IPS DF 19.7 (cell line): Measurements from ENCODE around the gene ROBO2.
A peak's percentile ranks its signal among the peaks of the same experiment; 100 is the strongest.
"Not testable (repeated sequence)": the region's sequence is repeated elsewhere in the genome, so short reads cannot be mapped to it uniquely, and the experiment has no call there.

Source experiments
- DNase-seq: peaks from one replicate; pipeline ENCODE4 v3.0.0-alpha.2; 2013; ENCODE audit warnings: low read depth, low spot score

The ROBO2 gene

DNA sequence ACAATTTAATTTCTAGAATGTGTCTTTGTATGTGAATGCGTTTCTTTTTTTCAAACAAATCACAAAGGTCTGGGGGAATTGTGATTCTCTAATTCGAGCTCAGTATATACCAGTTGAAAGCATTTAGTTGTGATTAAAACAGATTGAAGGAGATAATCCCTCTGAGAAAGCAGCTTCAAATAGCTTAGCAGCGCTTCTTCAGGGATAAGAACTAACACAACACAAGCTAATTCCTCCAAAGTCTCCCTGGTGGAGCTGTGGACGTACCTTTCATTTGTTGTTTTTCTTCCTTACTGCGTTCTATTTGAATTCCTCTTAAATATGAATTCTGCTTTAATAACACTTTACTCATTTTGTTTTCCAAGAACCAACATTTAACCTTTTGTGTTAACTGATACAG is 286.7 kb downstream of the ROBO2 start:
- no peak for DNase-seq

DNA sequence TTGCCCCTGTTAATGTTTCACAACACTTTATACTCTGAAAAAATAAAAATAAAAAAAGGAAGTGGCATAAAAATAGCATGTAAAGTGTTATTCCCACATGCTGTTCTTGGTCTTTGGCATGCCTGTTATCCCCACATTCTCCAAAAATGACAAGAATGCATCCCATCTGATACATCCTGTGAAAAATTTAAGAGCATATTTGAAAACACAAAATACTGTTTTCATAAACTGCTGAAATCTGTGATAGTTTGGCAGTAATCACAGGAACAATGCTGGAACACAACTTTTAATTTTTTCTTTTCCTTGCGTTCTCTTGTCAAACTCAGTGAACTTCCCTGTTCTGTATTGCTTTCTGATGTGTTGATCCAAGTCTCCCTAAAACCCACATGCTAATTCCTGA is 288.8 kb downstream of the ROBO2 start:
- no peak for DNase-seq

DNA sequence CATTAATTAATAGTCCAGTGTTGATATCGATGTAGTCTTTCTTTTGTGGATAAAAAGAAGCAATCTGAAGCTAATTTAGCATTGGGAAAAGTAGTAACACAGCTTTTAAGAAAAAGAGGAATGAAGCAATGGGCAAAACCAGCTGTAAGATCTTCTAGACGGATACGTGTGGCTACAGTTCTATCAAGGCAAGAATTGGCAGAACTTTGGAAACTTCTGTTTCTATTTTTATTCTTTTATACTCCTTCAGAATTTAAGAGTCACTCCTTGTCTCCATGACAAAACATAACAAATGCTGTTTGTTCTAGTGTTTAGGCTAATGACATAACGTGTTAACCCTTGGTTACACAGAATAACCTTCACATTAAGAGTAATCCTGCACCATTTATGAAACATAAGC is 289.2 kb downstream of the ROBO2 start:
- no peak for DNase-seq

DNA sequence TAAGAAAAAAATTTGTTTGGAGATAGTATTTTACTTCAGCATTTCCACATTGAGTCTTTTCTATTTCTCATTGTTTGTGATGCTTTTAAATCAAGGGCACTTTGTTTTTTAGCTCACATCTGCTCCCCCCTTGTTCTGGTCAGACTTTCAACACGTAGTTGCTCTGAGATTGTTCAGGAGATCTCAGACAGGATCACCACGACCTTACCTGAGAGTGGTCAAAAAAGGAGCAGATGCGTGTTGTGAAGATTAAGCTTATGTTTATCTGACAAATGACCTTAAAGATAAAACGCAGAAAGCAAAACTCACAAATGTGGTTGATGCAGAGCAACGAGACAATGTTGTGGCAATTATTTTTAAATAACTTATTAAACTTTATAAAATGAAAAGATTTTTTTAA is 298.3 kb downstream of the ROBO2 start:
- DNase-seq: no peak

DNA sequence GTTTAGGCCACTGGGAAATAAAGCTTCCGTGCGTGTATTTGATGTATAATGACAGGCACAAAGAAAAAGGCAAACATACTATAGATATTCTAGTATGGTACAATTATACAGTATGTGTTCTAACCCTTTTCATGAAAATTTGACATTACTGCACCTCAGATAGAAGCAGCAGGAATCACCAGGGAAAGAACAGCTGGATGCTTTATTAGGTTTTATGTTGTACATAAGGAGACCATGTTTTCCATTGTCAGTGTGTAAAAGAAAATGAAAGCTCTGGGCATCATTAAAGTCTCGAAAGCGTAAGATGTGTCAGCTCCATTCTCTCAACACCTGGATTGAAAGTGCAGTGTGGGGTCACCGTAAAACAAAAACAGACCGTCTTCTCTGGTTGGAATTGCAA is 302.1 kb downstream of the ROBO2 start:
- DNase-seq: no peak

DNA sequence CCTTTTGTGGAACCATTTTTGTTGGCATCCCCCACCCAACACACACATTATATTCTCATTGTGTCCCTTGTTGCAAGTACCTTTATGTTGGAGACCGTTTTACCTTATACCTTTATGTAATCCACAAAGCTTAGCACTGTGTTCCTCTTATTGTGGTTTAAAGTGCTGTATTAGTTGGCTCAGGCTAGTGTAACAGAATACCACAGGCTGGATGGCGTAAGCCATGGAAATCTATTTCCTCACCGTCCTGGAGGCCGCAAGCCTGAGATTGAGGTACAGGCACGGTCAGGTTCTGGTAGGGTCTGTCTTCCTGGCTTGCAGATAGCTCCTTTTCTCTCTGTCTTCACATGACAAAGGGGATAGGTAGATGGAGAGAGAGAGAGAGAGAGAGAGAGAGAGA is 302.8 kb downstream of the ROBO2 start:
- DNase-seq: no peak

DNA sequence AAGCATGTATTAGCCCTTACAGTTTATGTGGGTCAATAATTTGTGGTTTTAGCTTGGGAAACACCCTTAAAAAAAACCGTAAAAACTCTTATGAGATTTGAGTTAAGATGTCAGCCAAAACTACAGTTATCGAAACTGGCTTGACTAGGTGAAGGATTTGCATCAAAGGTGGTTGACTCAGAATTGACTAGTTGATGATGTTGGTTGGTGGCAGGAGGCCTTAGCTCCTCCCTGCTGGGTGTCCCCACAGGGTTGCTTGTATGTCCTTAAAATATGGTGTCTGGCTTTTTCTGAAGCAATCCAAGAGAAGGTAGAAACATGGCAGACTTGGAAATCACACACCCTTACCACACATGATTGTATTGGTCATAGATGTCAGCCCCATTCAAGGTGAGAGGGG is 305.1 kb downstream of the ROBO2 start:
- no peak for DNase-seq

DNA sequence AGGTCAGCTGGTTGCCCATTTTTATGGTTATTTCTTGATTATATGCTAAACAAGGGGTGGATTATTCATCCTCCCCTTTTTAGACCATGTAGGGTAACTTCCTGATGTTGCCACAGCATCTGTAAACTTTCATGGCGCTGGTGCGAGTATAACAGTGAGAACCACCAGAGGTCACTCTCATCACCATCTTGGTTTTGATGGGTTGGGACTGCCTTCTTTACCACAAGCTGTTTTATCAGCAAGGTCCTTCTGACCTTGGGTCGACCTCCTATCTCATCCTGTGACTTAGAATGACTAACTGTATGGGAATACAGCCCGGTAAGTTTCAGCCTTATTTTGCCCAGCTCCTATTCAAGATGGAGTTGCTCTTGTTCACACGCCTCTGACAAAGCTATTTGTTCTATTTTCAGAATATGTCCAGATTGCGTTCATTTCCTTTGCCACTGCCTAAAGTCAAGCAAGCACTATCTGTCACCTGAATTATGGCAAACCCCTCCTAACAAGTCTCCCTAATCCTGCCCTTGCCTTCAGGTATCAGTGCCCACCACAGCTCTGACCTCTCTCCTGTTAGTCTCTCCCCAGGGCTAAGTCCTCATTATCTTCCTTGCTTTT is 308.5 kb downstream of the ROBO2 start:
- DNase-seq: peak; percentile 65

DNA sequence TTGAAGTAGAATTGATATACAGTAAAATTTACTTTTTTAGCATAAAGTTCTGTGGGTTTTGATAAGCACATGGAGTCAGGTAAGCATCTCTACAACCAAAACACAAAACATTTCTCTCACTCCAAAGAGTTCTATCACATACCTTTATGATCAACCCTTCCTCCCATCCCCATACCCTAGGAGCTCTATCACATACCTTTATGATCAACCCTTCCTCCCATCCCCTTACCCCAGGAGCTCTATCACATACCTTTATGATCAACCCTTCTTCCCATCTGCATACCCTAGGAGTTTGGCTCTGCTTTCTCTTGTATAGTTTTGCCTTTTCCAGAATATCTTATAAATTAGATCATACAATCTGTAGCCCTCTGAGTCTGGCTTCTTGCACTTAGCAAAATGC is 315.1 kb downstream of the ROBO2 start:
- no peak for DNase-seq

DNA sequence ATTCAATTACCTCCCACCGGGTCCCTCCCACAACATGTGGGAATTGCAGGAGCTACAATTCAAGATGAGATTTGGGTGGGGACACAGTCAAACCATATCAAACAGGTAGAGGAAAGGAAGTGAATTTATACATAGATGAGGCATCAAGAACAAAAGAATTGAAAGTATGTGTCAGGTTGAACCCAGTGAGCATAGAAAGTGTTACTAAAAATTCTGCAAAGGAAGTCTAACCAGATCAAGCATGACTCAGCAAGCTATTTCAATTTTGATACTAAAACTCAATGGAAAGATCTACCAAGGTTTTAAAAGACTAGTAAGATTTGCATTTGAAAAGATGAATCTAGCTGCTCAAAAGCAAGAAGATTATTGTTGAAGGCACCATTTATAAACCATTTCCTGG is 323.0 kb downstream of the ROBO2 start:
- DNase-seq: no peak

DNA sequence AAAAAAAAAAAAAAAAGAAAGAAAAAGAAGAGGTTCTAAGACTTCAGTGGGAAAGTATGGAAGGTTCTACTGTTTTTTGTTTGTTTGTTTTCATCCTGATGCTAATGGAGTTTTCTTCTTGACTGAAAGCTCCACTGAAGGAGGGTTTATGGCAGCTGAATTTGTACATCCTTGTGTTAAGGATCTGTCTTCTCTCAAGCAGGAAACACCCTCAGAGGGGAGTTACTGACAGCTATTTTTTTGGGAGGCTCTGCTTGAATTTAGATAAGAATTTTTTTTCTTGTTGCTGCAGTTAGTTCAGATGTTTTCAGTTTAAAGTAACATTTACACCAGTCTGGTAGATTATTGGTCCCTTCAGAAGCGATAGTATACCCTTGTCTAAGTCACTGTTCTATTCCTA is 325.3 kb downstream of the ROBO2 start:
- no peak for DNase-seq

DNA sequence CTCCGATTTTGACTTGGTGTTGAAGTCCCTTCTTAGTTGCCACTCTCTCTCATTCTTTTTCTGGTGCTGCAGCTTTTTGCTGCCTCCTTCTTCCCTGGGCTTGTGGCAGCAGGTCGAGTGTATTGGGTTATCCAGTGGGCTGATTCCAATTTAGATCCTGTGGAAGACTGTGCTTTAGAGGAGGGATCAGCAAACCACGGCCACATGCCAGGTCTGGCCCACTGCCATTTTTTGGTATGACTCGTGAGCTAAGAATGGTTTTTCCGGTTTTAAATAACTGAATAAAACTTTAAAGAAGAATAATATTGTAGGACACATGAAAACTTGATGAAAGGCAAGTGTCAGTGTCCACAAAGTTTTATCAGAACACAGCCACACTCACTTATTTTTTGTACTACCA is 330.5 kb downstream of the ROBO2 start:
- DNase-seq: no peak

DNA sequence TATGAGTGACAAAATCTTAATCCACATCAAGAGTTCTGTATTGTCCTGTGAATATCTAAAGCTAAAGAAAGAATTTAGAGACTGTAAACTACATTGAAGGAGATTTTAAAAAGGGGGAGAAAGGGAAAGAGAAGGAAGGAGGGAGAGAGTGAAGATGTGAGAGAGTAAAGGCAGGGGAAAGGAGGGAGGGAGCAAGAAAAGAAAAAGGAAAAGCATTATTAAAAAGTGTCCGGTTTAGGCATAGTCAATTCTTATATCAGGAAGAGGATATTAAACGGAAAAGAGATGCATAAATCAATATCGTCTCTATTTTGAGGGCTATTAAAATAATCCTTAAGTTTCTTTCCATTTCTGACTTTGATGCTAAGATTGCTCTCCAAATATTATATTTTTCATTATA is 332.1 kb downstream of the ROBO2 start:
- DNase-seq: no peak

DNA sequence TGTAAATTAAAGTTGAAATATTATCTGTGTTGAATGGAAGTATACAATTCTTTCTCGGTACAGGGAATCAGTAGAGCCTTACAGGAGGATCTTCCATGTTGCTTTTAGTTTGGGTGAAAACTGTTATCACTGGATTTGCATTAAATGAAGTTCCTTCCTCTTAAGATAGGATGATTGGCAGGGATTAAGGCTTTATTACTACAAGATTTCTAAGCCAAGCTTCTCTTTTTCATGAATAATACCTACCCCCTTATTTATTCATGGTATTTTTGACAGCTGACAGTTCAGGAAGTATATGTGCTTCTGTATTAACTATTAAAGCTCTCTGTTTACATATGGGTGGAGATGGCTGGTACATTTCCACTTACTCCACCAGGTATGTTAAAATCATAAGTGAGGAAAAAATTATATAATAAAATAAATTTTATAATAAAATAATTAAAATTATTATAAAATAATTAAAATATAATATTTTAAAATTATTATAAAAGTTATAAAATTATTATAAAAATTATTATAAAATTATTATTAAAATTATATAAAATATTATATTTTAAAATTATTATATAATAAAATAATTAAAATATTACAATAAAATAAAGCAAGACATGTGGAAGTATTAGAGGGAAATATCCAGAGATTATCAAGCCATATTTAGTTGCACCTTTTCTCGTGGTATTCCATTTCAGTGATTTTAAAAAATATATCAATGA is 332.9 kb downstream of the ROBO2 start:
- no peak for DNase-seq

DNA sequence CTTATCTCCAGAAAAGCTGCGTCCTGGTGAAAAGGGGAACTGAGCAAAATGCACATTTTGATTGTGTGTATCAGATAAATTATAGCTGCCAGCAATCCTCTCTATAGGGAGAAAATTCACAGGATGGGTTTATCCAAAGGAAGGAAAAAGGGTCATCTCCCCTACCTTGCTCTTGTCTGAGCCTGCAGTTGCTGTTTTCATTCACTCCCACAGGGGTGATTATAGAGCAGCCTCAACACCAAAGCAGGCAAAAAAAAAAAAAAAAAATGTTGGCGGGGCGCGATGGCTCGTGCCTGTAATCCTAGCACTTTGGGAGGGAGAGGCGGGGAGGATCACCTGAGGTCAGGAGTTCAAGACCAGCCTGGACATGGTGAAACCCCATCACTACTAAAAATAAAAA is 333.7 kb downstream of the ROBO2 start:
- no peak for DNase-seq

DNA sequence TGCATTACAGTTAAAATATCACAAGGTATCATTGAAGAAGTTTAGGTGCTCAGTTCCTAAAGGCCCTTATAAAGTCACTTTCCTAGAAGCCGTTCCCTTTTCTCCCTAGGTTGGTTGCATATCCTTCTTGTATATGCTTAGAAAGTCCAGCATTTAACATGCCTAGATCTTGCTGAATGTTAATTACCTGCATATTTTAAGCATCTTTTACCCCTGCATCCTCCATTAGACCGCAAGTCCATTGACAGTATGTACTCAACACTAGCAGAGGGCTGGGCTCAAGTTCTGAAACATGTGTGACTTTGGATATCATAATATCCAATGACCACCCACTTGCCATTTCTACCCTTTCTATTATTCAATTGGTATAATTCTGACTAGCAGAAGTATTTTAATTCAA is 336.6 kb downstream of the ROBO2 start:
- no peak for DNase-seq

DNA sequence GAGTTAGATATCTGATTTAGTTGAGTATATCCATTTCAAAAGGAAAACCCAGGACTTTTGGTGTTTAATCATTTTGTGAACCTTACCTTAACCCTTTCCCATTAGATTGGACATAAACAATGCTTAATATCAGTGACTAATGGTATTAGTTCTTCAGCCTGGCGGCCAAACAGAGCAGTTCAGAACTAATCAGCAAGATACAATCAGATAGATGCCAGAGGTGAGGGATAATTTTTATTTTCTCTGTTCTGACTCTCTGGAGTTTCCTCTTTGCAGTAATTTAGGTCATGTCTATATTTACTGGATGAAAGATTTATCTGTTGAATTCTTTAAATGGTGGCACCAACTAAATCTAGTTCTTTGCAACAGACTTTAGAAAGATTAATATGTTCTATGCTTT is 337.8 kb downstream of the ROBO2 start:
- no peak for DNase-seq

DNA sequence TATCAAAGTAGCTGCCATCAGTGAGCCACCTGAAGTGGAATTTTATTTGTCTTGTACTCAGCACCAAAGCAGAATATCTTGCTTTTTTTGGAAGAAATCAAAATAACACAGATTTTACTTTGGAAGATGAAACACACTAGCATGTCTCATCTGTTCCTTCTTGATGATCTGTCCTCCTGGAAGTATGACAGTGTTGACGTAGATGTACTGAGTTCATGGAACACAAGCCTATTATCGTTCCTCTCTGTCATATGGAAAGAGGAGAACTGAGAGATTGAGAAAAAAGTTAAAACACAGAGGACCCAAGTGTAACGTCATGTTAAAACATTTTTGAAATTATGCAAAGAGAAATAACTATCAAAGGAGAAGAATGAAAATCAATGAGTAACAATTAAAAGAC is 340.2 kb downstream of the ROBO2 start:
- DNase-seq: no peak

DNA sequence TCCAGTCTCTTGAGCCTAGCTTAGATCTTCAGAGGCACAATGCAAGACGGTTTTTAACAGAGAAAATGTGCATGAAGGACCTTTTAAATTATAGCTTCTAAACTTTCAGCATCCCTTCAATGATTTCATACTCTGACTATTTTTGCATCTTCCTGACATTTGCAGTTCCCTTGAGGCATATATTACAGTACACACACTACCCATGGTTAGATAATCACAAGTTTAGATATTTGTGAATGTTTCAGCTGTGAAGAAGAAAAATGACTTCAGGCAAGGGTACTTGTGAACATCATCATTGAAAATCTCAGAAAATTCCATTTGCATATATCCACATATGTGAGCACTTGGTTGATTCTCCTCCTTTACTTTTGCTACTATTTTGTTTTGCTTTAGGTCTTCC is 341.5 kb downstream of the ROBO2 start:
- no peak for DNase-seq

DNA sequence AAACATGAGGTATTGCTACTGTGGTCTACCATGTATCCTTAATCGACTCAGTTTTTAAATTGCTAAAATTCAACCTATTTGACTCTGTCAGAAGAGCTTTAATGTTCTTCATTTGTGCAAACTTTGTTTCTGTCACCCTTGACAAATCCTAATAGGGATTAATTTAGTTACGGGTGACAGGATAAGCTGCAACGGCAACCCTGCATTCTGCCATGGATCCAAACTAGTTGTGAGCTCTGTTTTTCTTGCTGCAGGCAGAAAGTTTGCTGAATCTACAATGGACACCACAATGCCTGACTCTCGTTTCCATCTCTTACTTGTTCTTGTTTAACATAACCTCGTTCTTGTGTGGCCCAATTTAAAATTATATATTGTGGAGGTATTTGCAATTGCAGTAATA is 352.3 kb downstream of the ROBO2 start:
- DNase-seq: no peak

DNA sequence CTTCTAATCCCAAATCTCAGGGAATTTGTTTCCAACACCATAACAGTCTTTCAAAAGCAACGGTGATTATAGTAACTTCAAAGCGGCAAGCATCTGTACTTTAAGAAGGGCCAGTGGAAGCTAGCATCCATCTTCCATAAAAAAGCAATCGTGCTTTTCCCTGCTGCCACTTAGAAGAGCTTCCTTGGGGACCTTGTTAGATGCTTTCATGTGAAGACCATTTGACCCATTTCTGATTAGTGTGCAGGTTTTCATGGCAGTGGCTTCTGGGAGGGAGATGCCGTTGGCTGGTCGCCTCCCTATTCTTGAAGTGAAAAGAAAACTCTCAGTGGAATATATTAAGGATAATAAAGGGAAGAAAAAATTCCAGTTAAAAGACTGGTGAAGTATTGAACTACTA is 354.1 kb downstream of the ROBO2 start:
- no peak for DNase-seq

DNA sequence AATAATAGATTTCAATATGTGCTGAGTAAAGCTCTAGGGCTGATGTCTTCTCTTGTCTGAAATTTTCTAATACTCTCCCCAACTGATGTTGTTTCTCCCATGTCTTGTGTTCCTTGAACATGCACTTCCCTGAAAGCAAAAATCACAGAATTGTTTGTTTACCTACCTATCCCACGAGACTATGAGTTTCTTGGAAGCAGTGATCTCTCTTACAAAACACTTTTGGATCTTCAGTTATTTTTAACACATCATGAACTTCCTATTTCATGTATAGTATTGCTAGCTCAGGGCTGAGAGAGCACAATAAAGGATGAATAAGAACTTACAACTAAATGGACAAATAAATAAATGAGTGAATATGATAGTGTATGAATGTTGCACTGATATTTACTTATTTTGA is 365.0 kb downstream of the ROBO2 start:
- DNase-seq: no peak

DNA sequence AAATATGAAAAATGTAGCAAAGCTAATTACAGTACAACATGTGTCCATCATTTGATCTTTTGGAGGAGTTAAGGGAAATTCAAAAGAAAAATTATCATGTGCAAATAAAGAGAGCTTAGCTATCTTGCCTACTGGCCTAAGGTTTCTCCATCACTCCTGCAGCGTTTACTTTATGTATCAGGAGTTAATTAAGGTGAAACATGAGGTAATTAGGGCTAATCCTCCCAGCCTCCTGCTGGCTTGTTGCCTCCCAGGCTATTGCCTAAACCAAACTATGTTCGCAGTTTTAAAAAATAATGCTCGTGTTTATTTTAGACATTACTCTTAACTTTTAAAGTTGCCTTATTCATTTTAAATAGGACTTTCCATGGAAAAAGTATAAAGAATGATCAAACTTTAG is 367.5 kb downstream of the ROBO2 start:
- DNase-seq: no peak

DNA sequence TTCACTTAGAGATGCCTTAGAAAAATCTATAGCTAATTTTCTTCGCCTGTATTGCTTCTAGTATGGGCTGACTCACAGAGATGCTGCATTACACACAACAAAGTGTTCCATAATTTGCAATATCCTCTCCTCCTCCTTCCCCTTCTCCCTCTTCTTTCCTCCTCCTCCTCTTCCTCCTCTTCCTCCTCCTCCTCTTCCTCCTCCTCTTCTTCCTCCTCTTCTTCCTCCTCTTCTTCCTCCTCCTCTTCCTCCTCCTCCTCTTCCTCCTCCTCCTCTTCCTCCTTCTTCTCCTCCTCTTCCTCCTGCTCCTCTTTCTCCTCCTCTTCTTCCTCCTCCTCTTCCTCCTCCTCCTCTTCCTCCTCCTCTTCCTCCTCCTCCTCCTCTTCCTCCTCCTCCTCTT is 370.4 kb downstream of the ROBO2 start:
- not testable (repeated sequence) for DNase-seq
